CD14-positive monocyte (primary cell): Measurements from ENCODE around the gene CALY. TPM values are rescaled to one million over a fixed set of nuclear protein-coding genes. Genes with fewer than 3 reads are reported as not detected.
A peak's percentile ranks its signal among the peaks of the same experiment; 100 is the strongest.

Source experiments
- DNase-seq, 3 donors: peaks; one replicate each; pipeline ENCODE4 v3.0.0-alpha.2; 2011 to 2022
- H2AFZ ChIP-seq: 2 replicates; pipeline ENCODE4 v1.6.0; 2012; ENCODE audit warnings: mild to moderate bottlenecking, low read depth, low read length, inconsistent platforms; ENCODE audit not compliant: insufficient read depth, poor library complexity, severe bottlenecking
- H3K27ac ChIP-seq, 2 donors: 1 replicate in 1 of 2; 2 replicates in 1 of 2; pipeline ENCODE4 v1.5.1; 2012 to 2013; ENCODE audit warnings: low read length in 2 of 2, control low read depth in 1 of 2, inconsistent platforms in 1 of 2, low read depth in 1 of 2, mild to moderate bottlenecking in 1 of 2
- H3K27me3 ChIP-seq, 2 donors: one replicate each; pipeline versions ENCODE4 v1.6.0 to v1.6.1; 2011 to 2013; ENCODE audit warnings: low read length in 2 of 2; ENCODE audit not compliant: control insufficient read depth in 2 of 2, insufficient read depth in 2 of 2
- H3K36me3 ChIP-seq, 2 donors: replicated peaks in 1 of 2; 1 replicate in 1 of 2; 2 replicates in 1 of 2; pipeline versions ENCODE4 v1.5.1 to v1.6.1; 2012 to 2013; ENCODE audit warnings: low read length in 2 of 2, control low read depth in 1 of 2, inconsistent platforms in 1 of 2, mild to moderate bottlenecking in 1 of 2; ENCODE audit not compliant: insufficient read depth in 2 of 2, control insufficient read depth in 1 of 2
- H3K4me1 ChIP-seq, 2 donors: 1 replicate in 1 of 2; 2 replicates in 1 of 2; pipeline versions ENCODE4 v1.5.1 to v1.6.1; 2012 to 2013; ENCODE audit warnings: low read length in 2 of 2, control low read depth in 1 of 2, inconsistent platforms in 1 of 2, mild to moderate bottlenecking in 1 of 2, moderate library complexity in 1 of 2; ENCODE audit not compliant: insufficient read depth in 2 of 2, control insufficient read depth in 1 of 2
- H3K4me2 ChIP-seq: replicated peaks from 2 replicates; pipeline ENCODE3; 2012; ENCODE audit warnings: low read length, moderate library complexity, mild to moderate bottlenecking; ENCODE audit not compliant: poor library complexity, severe bottlenecking; ENCODE audit errors: extremely low read depth
- H3K4me3 ChIP-seq, 3 experiments: fragments of 200-600 bp in 1 of 3; sonication (generic) in 1 of 3; replicated peaks in 1 of 3; 1 replicate in 2 of 3; 2 replicates in 1 of 3; pipeline ENCODE4 v1.5.1; 2011 to 2013; ENCODE audit warnings: low read length in 3 of 3, mild to moderate bottlenecking in 3 of 3, control low read depth in 2 of 3, low read depth in 2 of 3, inconsistent platforms in 1 of 3, moderate library complexity in 1 of 3
- H3K79me2 ChIP-seq: 2 replicates; pipeline ENCODE4 v1.6.0; 2012; ENCODE audit warnings: mild to moderate bottlenecking, control low read depth, inconsistent platforms, low read length, moderate library complexity; ENCODE audit not compliant: insufficient read depth
- H3K9ac ChIP-seq: 2 replicates; pipeline ENCODE4 v1.6.0; 2017; ENCODE audit warnings: low read length, mild to moderate bottlenecking; ENCODE audit not compliant: insufficient read depth, poor library complexity, severe bottlenecking
- H3K9me3 ChIP-seq, 2 donors: replicated peaks in 1 of 2; 1 replicate in 1 of 2; 2 replicates in 1 of 2; pipeline versions ENCODE4 v1.5.1 to v1.6.1; 2012 to 2013; ENCODE audit warnings: low read length in 2 of 2, control low read depth in 1 of 2; ENCODE audit not compliant: control insufficient read depth in 1 of 2, insufficient read depth in 1 of 2
- H4K20me1 ChIP-seq: 2 replicates; pipeline ENCODE4 v1.6.0; 2012; ENCODE audit warnings: mild to moderate bottlenecking, low read length, control low read depth, moderate library complexity; ENCODE audit not compliant: insufficient read depth
- H3K27ac Mint-ChIP-seq, 7 donors: one replicate each; pipeline ENCODE4 v1.8.0; 2020; ENCODE audit warnings: mild to moderate bottlenecking in 7 of 7, mixed read lengths in 7 of 7, moderate library complexity in 6 of 7, inconsistent platforms in 2 of 7
- H3K27me3 Mint-ChIP-seq, 3 donors: one replicate each; pipeline ENCODE4 v1.8.0; 2021 to 2022; ENCODE audit warnings: low read depth in 3 of 3, mild to moderate bottlenecking in 3 of 3, mixed read lengths in 3 of 3, moderate library complexity in 3 of 3, inconsistent platforms in 1 of 3
- H3K36me3 Mint-ChIP-seq, 2 donors: one replicate each; pipeline ENCODE4 v1.8.0; 2020; ENCODE audit warnings: mixed read lengths in 2 of 2, inconsistent platforms in 1 of 2, mild to moderate bottlenecking in 1 of 2
- H3K4me1 Mint-ChIP-seq: one replicate; pipeline ENCODE4 v1.8.0; 2020; ENCODE audit warnings: mild to moderate bottlenecking, mixed read lengths
- H3K4me3 Mint-ChIP-seq, 2 donors: one replicate each; pipeline ENCODE4 v1.8.0; 2020; ENCODE audit warnings: mild to moderate bottlenecking in 2 of 2, mixed read lengths in 2 of 2, moderate library complexity in 1 of 2
- H3K9me3 Mint-ChIP-seq, 7 donors: one replicate each; pipeline ENCODE4 v1.8.0; 2020 to 2022; ENCODE audit warnings: mixed read lengths in 7 of 7, mild to moderate bottlenecking in 6 of 7, moderate library complexity in 6 of 7, inconsistent platforms in 2 of 7
- WGBS: methylation state at CpG from one replicate; pipeline ENCODE4 v1.1.5; 2013; ENCODE audit warnings: missing lambda C conversion rate; ENCODE audit not compliant: insufficient coverage; 5-methylcytosine and 5-hydroxymethylcytosine counted together
- intact Hi-C, 2 donors: fragments of 100-400 bp; cut with micrococcal nuclease; formaldehyde crosslinking; loops; one replicate each; pipeline versions ENCODE4 v1.15.0 to v1.15.1; 2023
- polyA plus RNA-seq, 3 donors: library from polyadenylated mRNA; depleted of rRNA in 1 of 3; unstranded in 2 of 3; stranded (reverse) in 1 of 3; fragments of 300-500 nt in 2 of 3; fragments of >200 nt in 1 of 3; fragmentation: Illumina TruSeq in 2 of 3; gene quantifications; 1 replicate in 2 of 3; 2 replicates in 1 of 3; pipeline ENCODE4 v1.2.3, GENCODE V29; 2012 to 2021
- TF ChIP-seq, protein P1 (sequence below): fragments of 200-600 bp; IDR thresholded peaks from one replicate; pipeline ENCODE4 v1.8.0; 2022; ENCODE audit warnings: antibody characterized with exemption, mild to moderate bottlenecking

CALY gene
- polyA plus RNA-seq, 3 donors = not detected

DNA sequence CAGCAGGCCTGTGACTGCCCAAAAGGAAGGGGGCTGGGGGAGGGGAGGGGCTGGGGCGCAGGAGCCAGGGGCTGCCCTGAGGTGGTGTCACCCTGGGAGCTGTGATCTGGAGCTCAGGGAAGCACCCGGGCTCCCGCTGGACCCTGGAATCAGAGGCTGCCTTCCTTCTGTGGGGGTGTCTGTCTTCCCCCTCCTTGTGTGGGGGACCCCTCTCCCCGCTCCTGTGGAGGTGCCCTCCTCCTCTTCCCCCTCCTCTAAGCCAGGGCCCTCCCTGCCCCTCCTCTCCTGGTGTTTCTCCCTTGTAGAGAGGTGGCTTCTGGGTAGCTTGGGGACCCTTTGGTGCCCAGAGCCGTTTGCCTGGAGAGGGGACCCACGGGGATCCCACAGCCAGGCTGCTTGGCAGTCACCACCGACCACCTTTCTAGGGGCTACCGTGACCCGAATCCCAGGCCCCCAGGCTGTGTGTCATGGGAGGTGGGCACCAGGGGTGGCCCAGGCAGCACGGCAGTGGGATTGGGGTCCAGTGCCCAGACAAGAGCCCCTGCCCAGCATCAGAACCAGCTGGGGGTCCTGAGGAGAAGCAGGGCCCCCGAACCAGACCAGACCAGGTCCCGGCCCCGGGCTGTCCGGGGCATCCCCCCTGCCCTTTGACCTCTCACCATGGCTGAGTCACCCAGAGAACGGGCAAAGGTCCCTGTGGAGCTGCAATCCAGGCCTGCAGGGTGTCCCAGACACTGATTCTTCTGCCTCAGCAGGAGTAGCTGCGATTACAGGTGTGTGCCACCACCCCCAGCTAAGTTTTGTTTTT is 11.2 kb upstream of the CALY start:
- H3K36me3 ChIP-seq = no peaks in the 10 kb centered on the region
- 73% methylated on average over 11 of the region's 16 CpGs for WGBS

DNA sequence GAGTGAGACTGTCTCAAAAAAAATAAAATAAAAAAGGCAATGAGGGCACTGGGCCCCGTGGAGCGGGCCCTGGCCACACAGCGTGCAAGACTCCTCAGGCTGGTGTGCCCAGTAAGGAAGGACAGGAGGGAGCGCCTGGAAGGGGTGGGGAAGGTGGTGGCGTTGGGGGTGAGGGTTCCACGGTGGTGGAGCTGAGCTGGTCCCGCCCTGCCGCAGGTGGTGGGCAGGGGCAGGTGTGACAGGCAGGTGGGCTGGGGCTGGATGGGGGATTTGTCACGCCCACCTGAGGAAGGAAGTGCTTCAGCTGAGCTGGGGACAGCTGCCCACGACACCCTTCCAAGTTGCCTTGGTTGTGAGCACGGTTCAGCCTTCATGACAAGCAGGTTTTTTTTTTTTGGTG is 9.7 kb upstream of the CALY start:
- no peak overlapping the region for H3K9ac ChIP-seq
- H3K79me2 ChIP-seq = no peaks in the 10 kb centered on the region
- no peaks in the 10 kb centered on the region for H3K36me3 Mint-ChIP-seq
- peaks cover 25 to 53% (median 35%) of the 10 kb centered on the region in 3 donors for H3K27me3 Mint-ChIP-seq
- H3K27me3 ChIP-seq = peaks cover 0 to 22% of the 10 kb centered on the region in 2 donors
- no peak for DNase-seq
- WGBS = 55% methylated on average over 8 of the region's 11 CpGs
- H3K9me3 Mint-ChIP-seq = peaks cover 0 to 5% (median 0%) of the 10 kb centered on the region in 7 donors
- TF ChIP-seq, protein P1, sequence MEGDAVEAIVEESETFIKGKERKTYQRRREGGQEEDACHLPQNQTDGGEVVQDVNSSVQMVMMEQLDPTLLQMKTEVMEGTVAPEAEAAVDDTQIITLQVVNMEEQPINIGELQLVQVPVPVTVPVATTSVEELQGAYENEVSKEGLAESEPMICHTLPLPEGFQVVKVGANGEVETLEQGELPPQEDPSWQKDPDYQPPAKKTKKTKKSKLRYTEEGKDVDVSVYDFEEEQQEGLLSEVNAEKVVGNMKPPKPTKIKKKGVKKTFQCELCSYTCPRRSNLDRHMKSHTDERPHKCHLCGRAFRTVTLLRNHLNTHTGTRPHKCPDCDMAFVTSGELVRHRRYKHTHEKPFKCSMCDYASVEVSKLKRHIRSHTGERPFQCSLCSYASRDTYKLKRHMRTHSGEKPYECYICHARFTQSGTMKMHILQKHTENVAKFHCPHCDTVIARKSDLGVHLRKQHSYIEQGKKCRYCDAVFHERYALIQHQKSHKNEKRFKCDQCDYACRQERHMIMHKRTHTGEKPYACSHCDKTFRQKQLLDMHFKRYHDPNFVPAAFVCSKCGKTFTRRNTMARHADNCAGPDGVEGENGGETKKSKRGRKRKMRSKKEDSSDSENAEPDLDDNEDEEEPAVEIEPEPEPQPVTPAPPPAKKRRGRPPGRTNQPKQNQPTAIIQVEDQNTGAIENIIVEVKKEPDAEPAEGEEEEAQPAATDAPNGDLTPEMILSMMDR = no peak
- no peak overlapping the region for H3K27ac Mint-ChIP-seq
- no peak overlapping the region for H3K4me2 ChIP-seq
- no peak overlapping the region for H3K4me3 ChIP-seq
- intact Hi-C loops = no loop called here
- peaks cover 0 to 3% of the 10 kb centered on the region in 2 donors for H3K9me3 ChIP-seq
- no peak overlapping the region for H3K4me3 Mint-ChIP-seq
- no peaks in the 10 kb centered on the region for H3K36me3 ChIP-seq
- no peaks in the 10 kb centered on the region for H3K4me1 ChIP-seq
- no peaks in the 10 kb centered on the region for H3K4me1 Mint-ChIP-seq
- H2AFZ ChIP-seq = no peak overlapping the region
- no peaks in the 10 kb centered on the region for H4K20me1 ChIP-seq
- no peak overlapping the region for H3K27ac ChIP-seq

More for the DNA sequence above, 11.2 kb upstream of the CALY start:
- Mint-ChIP-seq H3K36me3 (no peaks in the 10 kb centered on the region), H3K9me3 (peaks cover 0 to 5% (median 0%) of the 10 kb centered on the region in 7 donors), H3K4me1 (no peaks in the 10 kb centered on the region), H3K27me3 (peaks cover 16 to 49% (median 31%) of the 10 kb centered on the region in 3 donors), H3K4me3 (no peak overlapping the region), H3K27ac (peak overlapping the region in 1 of 7 donors; percentile 41)
- no peaks in the 10 kb centered on the region for H3K79me2 ChIP-seq
- H4K20me1 ChIP-seq = no peaks in the 10 kb centered on the region
- peaks cover 0 to 14% of the 10 kb centered on the region in 2 donors for H3K27me3 ChIP-seq
- intact Hi-C loops = no loop called here
- no peaks in the 10 kb centered on the region for H3K4me1 ChIP-seq
- no peak for DNase-seq
- H3K9me3 ChIP-seq = peaks cover 0 to 3% of the 10 kb centered on the region in 2 donors
- no peak overlapping the region for H3K4me3 ChIP-seq
- no peak overlapping the region for H3K27ac ChIP-seq
- H2AFZ ChIP-seq = no peak overlapping the region
- TF ChIP-seq, protein P1 = no peak
- no peak overlapping the region for H3K4me2 ChIP-seq
- no peak overlapping the region for H3K9ac ChIP-seq
